H1 (cell line): ENCODE results near the gene ELL2. TPM values are rescaled to one million over a fixed set of nuclear protein-coding genes. Genes with fewer than 3 reads are reported as not detected.

ENCODE experiments used
- TBP ChIP-seq: IDR thresholded peaks from 2 replicates; pipeline ENCODE4 v1.6.1; 2011; ENCODE audit warnings: low read depth, low read length, improper control_type of control experiment
- polyA plus RNA-seq, 7 experiments: library from polyadenylated mRNA; depleted of rRNA in 3 of 7; stranded (reverse) in 5 of 7; unstranded in 2 of 7; fragments of >200 nt in 5 of 7; fragments of 200-250 nt in 2 of 7; gene quantifications; 1 replicate in 5 of 7; 2 replicates in 1 of 7; 4 replicates in 1 of 7; pipeline versions ENCODE4 v1.2.1 to v1.2.3, GENCODE V29; 2011 to 2013; ENCODE audit warnings: missing spikeins in 2 of 7, mixed read lengths in 2 of 7
- total RNA-seq: library from RNA; stranded (reverse); fragmentation: NEBNext Ultra II Directional; extraction: Animal tissue kit (Norgen Biotek cat#: 25700); gene quantifications from 2 replicates; pipeline ENCODE4 v1.2.1, GENCODE V29; 2021
- TF ChIP-seq, protein P1 (sequence below): fragments of 300-600 bp; sonication (generic); IDR thresholded peaks from 2 replicates; pipeline ENCODE4 v1.7.1; 2012; ENCODE audit warnings: low read length, moderate library complexity, mild to moderate bottlenecking, inconsistent platforms; ENCODE audit not compliant: insufficient replicate concordance

The ELL2 gene
- total and polyA plus RNA-seq, 2 of the 8 experiments (the other 6 are each of a cell fraction or from before 2014, with no cell fraction given), result 6.3 to 29.4 TPM

DNA sequence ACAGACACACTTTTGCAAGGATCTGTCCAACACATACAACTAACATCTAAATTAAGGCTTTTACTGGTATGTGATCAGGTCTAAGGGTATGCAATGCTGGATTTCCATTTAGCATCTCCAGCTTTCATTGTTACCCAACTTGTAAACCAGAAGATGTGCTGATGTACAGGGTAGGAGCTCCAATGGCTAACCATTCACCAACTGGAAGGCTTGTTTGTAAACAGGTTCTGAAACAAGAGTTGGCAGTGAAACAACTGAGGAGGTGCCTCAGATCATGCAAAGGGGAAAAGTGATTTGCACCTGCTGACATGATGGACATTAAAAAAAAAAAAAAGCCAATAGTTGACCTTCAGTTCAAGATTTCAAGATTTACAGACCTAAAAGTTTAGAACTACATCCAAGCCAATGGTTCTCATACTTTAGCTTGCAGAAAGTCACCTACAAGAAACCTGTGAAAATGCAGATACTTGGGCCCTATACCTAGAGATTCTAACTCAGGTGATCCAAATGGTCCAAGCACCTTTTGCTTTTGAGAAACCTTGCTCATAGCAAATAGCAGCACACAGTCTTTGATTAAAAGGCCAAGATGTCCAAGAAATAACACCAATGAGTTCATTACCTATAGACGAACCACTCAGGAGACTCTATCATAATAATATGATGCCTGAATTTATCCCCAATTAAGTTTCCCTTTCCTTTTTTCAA lies 75.2 kb downstream of the ELL2 start (continued):
- TF ChIP-seq, protein P1, sequence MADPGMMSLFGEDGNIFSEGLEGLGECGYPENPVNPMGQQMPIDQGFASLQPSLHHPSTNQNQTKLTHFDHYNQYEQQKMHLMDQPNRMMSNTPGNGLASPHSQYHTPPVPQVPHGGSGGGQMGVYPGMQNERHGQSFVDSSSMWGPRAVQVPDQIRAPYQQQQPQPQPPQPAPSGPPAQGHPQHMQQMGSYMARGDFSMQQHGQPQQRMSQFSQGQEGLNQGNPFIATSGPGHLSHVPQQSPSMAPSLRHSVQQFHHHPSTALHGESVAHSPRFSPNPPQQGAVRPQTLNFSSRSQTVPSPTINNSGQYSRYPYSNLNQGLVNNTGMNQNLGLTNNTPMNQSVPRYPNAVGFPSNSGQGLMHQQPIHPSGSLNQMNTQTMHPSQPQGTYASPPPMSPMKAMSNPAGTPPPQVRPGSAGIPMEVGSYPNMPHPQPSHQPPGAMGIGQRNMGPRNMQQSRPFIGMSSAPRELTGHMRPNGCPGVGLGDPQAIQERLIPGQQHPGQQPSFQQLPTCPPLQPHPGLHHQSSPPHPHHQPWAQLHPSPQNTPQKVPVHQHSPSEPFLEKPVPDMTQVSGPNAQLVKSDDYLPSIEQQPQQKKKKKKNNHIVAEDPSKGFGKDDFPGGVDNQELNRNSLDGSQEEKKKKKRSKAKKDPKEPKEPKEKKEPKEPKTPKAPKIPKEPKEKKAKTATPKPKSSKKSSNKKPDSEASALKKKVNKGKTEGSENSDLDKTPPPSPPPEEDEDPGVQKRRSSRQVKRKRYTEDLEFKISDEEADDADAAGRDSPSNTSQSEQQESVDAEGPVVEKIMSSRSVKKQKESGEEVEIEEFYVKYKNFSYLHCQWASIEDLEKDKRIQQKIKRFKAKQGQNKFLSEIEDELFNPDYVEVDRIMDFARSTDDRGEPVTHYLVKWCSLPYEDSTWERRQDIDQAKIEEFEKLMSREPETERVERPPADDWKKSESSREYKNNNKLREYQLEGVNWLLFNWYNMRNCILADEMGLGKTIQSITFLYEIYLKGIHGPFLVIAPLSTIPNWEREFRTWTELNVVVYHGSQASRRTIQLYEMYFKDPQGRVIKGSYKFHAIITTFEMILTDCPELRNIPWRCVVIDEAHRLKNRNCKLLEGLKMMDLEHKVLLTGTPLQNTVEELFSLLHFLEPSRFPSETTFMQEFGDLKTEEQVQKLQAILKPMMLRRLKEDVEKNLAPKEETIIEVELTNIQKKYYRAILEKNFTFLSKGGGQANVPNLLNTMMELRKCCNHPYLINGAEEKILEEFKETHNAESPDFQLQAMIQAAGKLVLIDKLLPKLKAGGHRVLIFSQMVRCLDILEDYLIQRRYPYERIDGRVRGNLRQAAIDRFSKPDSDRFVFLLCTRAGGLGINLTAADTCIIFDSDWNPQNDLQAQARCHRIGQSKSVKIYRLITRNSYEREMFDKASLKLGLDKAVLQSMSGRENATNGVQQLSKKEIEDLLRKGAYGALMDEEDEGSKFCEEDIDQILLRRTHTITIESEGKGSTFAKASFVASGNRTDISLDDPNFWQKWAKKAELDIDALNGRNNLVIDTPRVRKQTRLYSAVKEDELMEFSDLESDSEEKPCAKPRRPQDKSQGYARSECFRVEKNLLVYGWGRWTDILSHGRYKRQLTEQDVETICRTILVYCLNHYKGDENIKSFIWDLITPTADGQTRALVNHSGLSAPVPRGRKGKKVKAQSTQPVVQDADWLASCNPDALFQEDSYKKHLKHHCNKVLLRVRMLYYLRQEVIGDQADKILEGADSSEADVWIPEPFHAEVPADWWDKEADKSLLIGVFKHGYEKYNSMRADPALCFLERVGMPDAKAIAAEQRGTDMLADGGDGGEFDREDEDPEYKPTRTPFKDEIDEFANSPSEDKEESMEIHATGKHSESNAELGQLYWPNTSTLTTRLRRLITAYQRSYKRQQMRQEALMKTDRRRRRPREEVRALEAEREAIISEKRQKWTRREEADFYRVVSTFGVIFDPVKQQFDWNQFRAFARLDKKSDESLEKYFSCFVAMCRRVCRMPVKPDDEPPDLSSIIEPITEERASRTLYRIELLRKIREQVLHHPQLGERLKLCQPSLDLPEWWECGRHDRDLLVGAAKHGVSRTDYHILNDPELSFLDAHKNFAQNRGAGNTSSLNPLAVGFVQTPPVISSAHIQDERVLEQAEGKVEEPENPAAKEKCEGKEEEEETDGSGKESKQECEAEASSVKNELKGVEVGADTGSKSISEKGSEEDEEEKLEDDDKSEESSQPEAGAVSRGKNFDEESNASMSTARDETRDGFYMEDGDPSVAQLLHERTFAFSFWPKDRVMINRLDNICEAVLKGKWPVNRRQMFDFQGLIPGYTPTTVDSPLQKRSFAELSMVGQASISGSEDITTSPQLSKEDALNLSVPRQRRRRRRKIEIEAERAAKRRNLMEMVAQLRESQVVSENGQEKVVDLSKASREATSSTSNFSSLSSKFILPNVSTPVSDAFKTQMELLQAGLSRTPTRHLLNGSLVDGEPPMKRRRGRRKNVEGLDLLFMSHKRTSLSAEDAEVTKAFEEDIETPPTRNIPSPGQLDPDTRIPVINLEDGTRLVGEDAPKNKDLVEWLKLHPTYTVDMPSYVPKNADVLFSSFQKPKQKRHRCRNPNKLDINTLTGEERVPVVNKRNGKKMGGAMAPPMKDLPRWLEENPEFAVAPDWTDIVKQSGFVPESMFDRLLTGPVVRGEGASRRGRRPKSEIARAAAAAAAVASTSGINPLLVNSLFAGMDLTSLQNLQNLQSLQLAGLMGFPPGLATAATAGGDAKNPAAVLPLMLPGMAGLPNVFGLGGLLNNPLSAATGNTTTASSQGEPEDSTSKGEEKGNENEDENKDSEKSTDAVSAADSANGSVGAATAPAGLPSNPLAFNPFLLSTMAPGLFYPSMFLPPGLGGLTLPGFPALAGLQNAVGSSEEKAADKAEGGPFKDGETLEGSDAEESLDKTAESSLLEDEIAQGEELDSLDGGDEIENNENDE, result no peak
- TF ChIP-seq TBP, result no peak
- TF ChIP-seq, all 59 proteins: peak for 0
